Jurkat, Clone E6-1 (cell line): ENCODE measurements around the gene PRKG2.
"Not testable (repeated sequence)": the region's sequence is repeated elsewhere in the genome, so short reads cannot be mapped to it uniquely, and the experiment has no call there.

ENCODE experiments used
- DNase-seq: peaks from one replicate; pipeline ENCODE4 v3.0.0-alpha.2; 2011; ENCODE audit warnings: low read depth, low spot score
- H3K4me3 ChIP-seq: 2 replicates; pipeline ENCODE4 v1.5.1; 2011; ENCODE audit warnings: mild to moderate bottlenecking, low read length, control low read depth, moderate library complexity

The PRKG2 gene

GRCh38 chr4:81165861-81166430, 49.1 kb downstream of the PRKG2 start:
- DNase-seq, result no peak
- H3K4me3 ChIP-seq, result peak overlapping the region; percentile 15

- DNase-seq, result no peak
Measured at GRCh38 chr4:81164623-81165416, 50.2 kb downstream of the PRKG2 start.

GRCh38 chr4:81164126-81164525, 50.9 kb downstream of the PRKG2 start:
- DNase-seq, result peak; percentile 33
- no peak overlapping the region for H3K4me3 ChIP-seq

More at GRCh38 chr4:81164623-81165416, 50.2 kb downstream of the PRKG2 start:
- no peak overlapping the region for H3K4me3 ChIP-seq

GRCh38 chr4:81162752-81163458, 52.1 kb downstream of the PRKG2 start:
- DNase-seq, result peak; percentile 58
- no peak overlapping the region for H3K4me3 ChIP-seq

GRCh38 chr4:81153714-81154323, 61.2 kb downstream of the PRKG2 start:
- DNase-seq, result not testable (repeated sequence)
- H3K4me3 ChIP-seq, result peak overlapping the region; percentile 53

- DNase-seq, result no peak
- H3K4me3 ChIP-seq, result peak overlapping the region; percentile 53
Measured at GRCh38 chr4:81152839-81153713, 61.9 kb downstream of the PRKG2 start.

- no peak overlapping the region for H3K4me3 ChIP-seq
- DNase-seq, result no peak
Measured at GRCh38 chr4:81149976-81150375, 65.0 kb downstream of the PRKG2 start.

GRCh38 chr4:81148576-81148975, 66.4 kb downstream of the PRKG2 start:
- H3K4me3 ChIP-seq, result no peak overlapping the region
- no peak for DNase-seq

- no peak for DNase-seq
- no peak overlapping the region for H3K4me3 ChIP-seq
Measured at GRCh38 chr4:81146466-81146865, 68.6 kb downstream of the PRKG2 start.

GRCh38 chr4:81143183-81143582, 71.8 kb downstream of the PRKG2 start:
- peak; percentile 66 for DNase-seq
- H3K4me3 ChIP-seq, result no peak overlapping the region

GRCh38 chr4:81142744-81143143, 72.3 kb downstream of the PRKG2 start:
- no peak overlapping the region for H3K4me3 ChIP-seq
- DNase-seq, result no peak

- no peak overlapping the region for H3K4me3 ChIP-seq
- no peak for DNase-seq
Measured at GRCh38 chr4:81137894-81138293, 77.1 kb downstream of the PRKG2 start.

- no peak for DNase-seq
- no peak overlapping the region for H3K4me3 ChIP-seq
Measured at GRCh38 chr4:81137446-81137845, 77.6 kb downstream of the PRKG2 start.

GRCh38 chr4:81136161-81136905, 78.7 kb downstream of the PRKG2 start:
- H3K4me3 ChIP-seq, result no peak overlapping the region
- DNase-seq, result no peak

- H3K4me3 ChIP-seq, result no peak overlapping the region
- no peak for DNase-seq
Measured at GRCh38 chr4:81135501-81135900, 79.5 kb downstream of the PRKG2 start.

- no peak overlapping the region for H3K4me3 ChIP-seq
- DNase-seq, result no peak
Measured at GRCh38 chr4:81131563-81131962, 83.5 kb downstream of the PRKG2 start.

- no peak for DNase-seq
- H3K4me3 ChIP-seq, result no peak overlapping the region
Measured at GRCh38 chr4:81131066-81131465, 84.0 kb downstream of the PRKG2 start.

GRCh38 chr4:81130569-81130968, 84.5 kb downstream of the PRKG2 start:
- DNase-seq, result no peak
- H3K4me3 ChIP-seq, result no peak overlapping the region
